Left ventricle myocardium superior (tissue), 1 donor: ENCODE results near the gene COG8. TPM values are rescaled to one million over a fixed set of nuclear protein-coding genes. Genes with fewer than 3 reads are reported as not detected.
A peak's percentile ranks its signal among the peaks of the same experiment; 100 is the strongest.
"Not testable (repeated sequence)": the region's sequence is repeated elsewhere in the genome, so short reads cannot be mapped to it uniquely, and the experiment has no call there.

Experiments
- ATAC-seq: fragments of 200-7000 bp; cut with Tn5 transposase; one replicate; pipeline ENCODE4 v1.9.1; 2020; ENCODE audit warnings: mild to moderate bottlenecking, moderate library complexity
- DNase-seq: peaks from one replicate; pipeline ENCODE4 v3.0.0-alpha.2; 2020
- intact Hi-C: fragments of 100-400 bp; cut with micrococcal nuclease; formaldehyde crosslinking; loops from one replicate; pipeline ENCODE4 v1.11.0; 2022
- total RNA-seq: library from RNA; stranded (reverse); fragmentation: NEBNext Ultra II Directional; extraction: Animal tissue kit (Norgen Biotek cat#: 25700); gene quantifications from one replicate; pipeline ENCODE4 v1.2.1, GENCODE V29; 2021
- donor health status: DM: no; HTN: yes; CAD: no; lungs with severe emphysema.

COG8 gene
- total RNA-seq, 1 donor from 2014 or later, result 25.9 TPM

GRCh38 chr16:69301861-69302260 is 37.5 kb downstream of the COG8 start:
- intact Hi-C loops, result no loop called here
- DNase-seq (no peak), ATAC-seq (no peak)

- intact Hi-C loops, result no loop called here
- DNase-seq (no peak), ATAC-seq (no peak)
Measured at GRCh38 chr16:69301187-69301586, 38.2 kb downstream of the COG8 start.

GRCh38 chr16:69298261-69298660 is 41.1 kb downstream of the COG8 start:
- intact Hi-C loops, result no loop called here
- ATAC-seq (no peak), DNase-seq (no peak)

GRCh38 chr16:69296771-69297170 is 42.6 kb downstream of the COG8 start:
- intact Hi-C loops, ATAC-seq, DNase-seq: not testable (repeated sequence)

GRCh38 chr16:69294051-69294450 is 45.3 kb downstream of the COG8 start:
- intact Hi-C loops, result no loop called here
- ATAC-seq (no peak), DNase-seq (no peak)

DNA sequence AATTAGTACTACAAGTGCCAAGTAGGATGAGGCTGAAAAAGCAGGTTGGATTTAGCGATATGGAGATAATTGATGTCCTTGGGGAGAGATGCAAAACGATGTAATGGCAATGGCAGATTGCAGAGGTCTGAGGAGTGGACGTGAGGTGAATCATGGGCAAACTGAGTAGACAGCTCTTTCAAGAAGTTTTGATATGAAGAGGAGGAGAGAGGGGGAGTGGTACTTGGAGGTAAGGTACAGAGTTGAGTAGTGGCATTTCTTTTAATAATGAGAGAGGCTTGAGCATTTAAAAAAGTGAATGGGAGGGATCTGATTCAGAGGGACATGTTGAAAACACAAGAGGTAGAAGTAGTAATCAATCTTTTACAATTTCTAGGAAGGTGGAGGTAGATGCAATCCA is 46.0 kb downstream of the COG8 start:
- DNase-seq (no peak), ATAC-seq (no peak)
- intact Hi-C loops, result no loop called here

DNA sequence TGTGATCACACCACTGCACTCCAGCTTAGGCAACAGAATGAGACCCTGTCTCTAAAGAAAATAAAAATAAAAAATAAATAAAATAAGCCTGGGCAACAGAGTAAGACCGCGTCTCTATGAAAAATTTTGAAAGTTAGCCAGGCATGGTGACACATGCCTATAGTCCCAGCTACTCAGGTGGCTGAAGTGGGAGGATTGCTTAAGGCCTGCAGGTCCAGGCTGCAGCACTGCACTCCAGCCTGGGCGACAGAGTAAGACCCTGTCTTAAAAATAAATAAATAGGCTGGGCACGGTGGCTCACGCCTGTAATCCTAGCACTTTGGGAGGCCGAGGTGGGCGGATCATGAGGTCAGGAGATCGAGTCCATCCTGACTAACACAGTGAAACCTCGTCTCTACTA is 47.7 kb downstream of the COG8 start:
- intact Hi-C loops, DNase-seq: not testable (repeated sequence)

DNA sequence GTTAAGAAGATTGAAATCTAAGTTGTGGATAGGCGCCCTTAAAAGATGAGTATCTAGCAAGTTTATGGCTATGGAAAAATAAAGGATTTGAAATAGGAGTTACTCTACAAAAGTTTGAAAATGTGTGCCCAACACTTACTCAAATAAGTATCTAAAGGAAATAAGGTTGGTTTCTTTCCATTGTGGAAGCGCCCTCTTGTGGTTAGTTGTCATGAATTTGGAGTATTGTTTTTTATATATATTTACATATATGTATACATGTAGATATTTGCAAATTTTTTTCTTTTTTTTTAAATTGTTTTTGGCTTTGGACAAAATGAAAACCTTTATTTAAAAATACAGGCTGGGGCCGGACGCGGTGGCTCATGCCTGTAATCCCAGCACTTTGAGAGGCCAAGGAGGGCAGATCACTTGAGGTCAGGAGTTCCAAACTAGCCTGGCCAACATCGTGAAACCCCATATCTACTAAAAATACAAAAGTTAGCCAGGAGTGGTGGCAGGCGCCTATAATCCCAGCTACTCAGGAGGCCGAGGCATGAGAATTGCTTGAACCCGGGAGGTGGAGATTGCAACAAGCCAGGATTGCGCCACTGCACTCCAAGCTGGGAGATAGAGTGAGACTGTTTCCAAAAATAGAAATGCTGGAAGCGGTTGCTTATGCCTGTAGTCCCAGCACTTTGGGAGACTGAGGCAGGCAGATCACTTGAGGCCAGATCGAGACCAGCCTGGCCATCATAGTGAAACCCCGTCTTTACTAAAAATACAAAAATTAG is 52.2 kb downstream of the COG8 start:
- DNase-seq (peak; percentile 70), ATAC-seq (peak; percentile 94)
- intact Hi-C loops, result no loop called here

More for the DNA sequence above, 47.7 kb downstream of the COG8 start:
- ATAC-seq, result not testable (repeated sequence)

- no peak for ATAC-seq
- intact Hi-C loops, result loop anchor here (2.0 kb wide), 1 partner anchor 134 kb away; no protein-coding TSS in a partner anchor
- no peak for DNase-seq
Measured at GRCh38 chr16:69285240-69285639, 54.1 kb downstream of the COG8 start.

- intact Hi-C loops, result loop anchor here (2.0 kb wide), 1 partner anchor 133 kb away; no protein-coding TSS in a partner anchor
- DNase-seq (no peak), ATAC-seq (no peak)
Measured at GRCh38 chr16:69283851-69284250, 55.5 kb downstream of the COG8 start.

DNA sequence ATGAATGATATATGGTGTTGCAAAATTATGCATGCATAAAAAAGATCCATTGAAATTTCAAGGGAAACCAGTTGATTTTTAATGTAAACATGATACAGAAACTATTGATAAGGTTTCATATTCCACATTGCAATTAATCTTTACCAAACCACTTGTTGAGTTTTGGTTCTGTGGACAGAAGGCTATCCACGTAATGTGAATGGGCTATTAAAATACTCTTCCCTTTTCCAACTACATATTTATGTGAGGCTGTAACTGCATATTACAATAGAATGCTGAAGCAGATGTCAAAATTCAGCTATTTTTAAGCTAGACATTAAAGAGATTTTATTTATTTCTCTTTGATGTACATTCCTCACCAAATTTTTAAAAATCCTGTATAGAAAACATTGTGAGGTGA is 62.0 kb downstream of the COG8 start:
- intact Hi-C loops, result no loop called here
- DNase-seq, result no peak
- no peak for ATAC-seq

Other genes with a start within 250 kb of the COG8 start
- gene HAS3, start 233.9 kb downstream of the COG8 start, total RNA-seq, result 0.67 TPM
- gene CHTF8, start 207.0 kb downstream of the COG8 start, total RNA-seq, result 51.7 TPM
- gene UTP4, start 206.9 kb downstream of the COG8 start, total RNA-seq, result 32.3 TPM
- 10.4 TPM for gene SNTB2, start 152.4 kb downstream of the COG8 start, total RNA-seq
- gene VPS4A, start 28.2 kb downstream of the COG8 start, total RNA-seq, result 30.3 TPM
- 7.2 TPM for gene PDF, start 9.0 kb downstream of the COG8 start, total RNA-seq
- 8.0 TPM for gene NIP7, start 208 bp upstream of the COG8 start, total RNA-seq
- gene TMED6, start 12.2 kb upstream of the COG8 start, total RNA-seq, result not detected
- gene TERF2, start 46.4 kb upstream of the COG8 start, total RNA-seq, result 26.8 TPM
- gene CYB5B, start 85.1 kb upstream of the COG8 start, total RNA-seq, result 59.8 TPM
- gene NFAT5, start 226.4 kb upstream of the COG8 start, total RNA-seq, result 14.3 TPM